Measurements from ENCODE around the gene PSMD1.

The PSMD1 gene

DNA sequence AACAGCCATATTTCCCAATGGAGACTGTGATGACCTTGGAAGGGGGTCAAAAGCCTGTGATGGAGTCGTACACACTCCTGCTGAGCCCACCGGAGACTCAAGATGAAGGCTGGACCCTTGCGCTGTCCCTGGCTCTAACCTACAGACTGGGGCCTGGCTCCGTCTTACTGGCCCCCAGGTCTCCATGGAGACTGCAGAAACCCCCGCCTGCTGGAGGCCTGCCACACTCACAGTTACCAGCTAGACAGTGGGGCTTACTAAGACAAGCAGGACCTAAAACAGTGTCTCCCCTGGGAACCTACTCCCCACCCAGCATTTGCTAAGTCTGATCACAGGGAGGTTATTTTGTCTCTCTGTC lies 9.8 kb upstream of the PSMD1 start:
- Histone ChIP-seq H3K4me1 (ENCODE audit: control insufficient read depth, insufficient read depth, low read length) (no peaks in the 10 kb centered on the region), H3K36me3 (ENCODE audit: control insufficient read depth, insufficient read depth, low read length) (no peaks in the 10 kb centered on the region), H3K27me3 (ENCODE audit: control insufficient read depth, insufficient read depth, low read length) (no peaks in the 10 kb centered on the region; the same call in 1 of the 2 replicates), H3K27ac (ENCODE audit: low read length) (no peak overlapping the region), H3K9me3 (ENCODE audit: control insufficient read depth, insufficient read depth, low read length) (no peaks in the 10 kb centered on the region), H3K4me3 (ENCODE audit: low read length) (no peak overlapping the region)
- no peak for DNase-seq (ENCODE audit: low read depth, low spot score)
- WGBS (ENCODE audit: insufficient coverage, insufficient read length): no CpG with 5 or more reads among the region's 5 CpGs

DNA sequence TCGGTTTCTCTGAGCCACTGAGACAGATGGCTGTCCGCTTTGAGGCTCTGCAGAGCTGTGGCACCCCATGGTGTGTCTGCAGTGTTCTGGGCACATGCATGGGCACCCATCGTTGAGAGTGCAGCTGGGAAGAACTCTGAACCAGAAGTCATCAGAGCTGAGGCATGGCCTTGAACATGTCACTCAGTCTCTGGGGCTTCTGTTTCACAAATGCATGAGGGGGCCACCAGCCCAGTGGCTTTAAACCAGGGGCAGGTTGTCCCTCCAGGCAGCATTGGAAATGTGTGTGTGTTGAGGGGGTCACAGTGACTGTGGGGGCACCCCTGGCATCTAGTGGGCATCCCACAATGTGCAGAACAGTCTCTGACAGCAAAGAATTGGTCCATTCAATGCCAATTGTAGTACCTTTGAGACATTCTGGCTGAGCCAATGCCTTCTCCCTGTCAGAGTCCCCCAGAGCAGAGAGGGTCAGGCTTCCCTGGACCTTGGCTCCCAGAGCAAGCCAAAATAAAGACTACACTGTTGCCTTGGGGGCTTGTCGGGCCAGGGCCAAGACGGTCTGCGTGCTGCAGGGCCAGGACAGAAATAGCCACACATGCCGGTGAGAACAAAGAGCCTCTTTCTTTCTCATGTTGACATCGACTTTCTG lies 9.3 kb upstream of the PSMD1 start:
- H3K4me1 ChIP-seq (ENCODE audit: control insufficient read depth, insufficient read depth, low read length): 0 out of 2 replicates have a peak, but pooled peaks cover 2% of the 10 kb centered on the region
- H3K36me3 ChIP-seq (ENCODE audit: control insufficient read depth, insufficient read depth, low read length): no peaks in the 10 kb centered on the region
- no peak overlapping the region for H3K27ac ChIP-seq (ENCODE audit: low read length)
- no peak for DNase-seq (ENCODE audit: low read depth, low spot score)
- H3K9me3 ChIP-seq (ENCODE audit: control insufficient read depth, insufficient read depth, low read length): no peaks in the 10 kb centered on the region
- H3K27me3 ChIP-seq (ENCODE audit: control insufficient read depth, insufficient read depth, low read length): peaks cover 2% of the 10 kb centered on the region; the same call in 1 of the 2 replicates
- WGBS (ENCODE audit: insufficient coverage, insufficient read length): no CpG with 5 or more reads among the region's 8 CpGs
- no peak overlapping the region for H3K4me3 ChIP-seq (ENCODE audit: low read length)

DNA sequence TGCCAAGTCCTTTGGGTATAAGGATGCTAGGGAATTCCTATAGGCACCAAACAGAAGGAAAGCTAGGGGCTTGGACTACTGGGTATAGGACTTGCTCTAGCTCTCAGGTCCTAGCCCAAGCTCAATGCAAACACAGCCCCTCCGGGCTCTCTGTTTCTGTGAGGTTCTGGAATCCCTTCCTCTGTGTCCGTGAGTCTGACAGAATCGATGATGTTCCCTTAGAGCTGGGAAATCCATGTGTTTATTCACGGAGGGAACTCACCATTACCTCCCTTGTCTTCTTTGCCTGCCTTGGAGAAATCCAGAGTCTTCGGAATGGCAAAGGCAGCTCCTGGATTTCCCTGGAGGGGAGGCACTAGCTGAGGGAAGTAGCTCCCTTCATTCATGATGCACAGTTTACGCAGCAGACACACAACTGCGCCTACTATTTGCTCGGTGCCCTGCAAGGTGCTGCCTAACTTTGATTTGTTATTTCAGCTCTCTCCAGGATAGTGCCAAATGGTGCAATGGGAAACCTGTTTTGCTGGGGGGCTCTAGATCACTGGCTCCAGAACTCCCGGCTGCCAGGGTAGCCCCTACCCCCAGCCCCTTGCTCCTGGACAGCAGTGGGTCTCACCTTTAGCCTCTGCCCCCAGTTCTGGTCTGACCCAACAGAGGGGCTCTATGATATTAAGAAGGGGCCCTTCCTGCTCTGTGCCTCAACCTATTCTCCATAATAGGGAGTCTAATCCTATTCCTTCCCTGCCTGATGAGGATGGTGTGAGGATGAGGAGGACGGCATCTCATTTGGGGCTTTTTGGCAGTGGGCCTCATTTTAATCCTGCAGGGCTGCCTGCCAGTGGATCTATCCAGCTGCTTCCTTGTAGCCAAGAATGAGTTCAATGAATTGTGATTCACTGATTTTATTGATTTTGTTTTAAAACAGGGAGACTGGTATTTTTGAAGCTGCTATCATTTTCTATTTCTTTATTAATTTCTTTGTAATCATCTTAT lies 8.4 kb upstream of the PSMD1 start:
- DNase-seq (ENCODE audit: low read depth, low spot score): no peak
- no peak overlapping the region for H3K4me3 ChIP-seq (ENCODE audit: low read length)
- H3K4me1 ChIP-seq (ENCODE audit: control insufficient read depth, insufficient read depth, low read length): 0 out of 2 replicates have a peak, but pooled peaks cover 3% of the 10 kb centered on the region
- no peaks in the 10 kb centered on the region for H3K9me3 ChIP-seq (ENCODE audit: control insufficient read depth, insufficient read depth, low read length)
- WGBS (ENCODE audit: insufficient coverage, insufficient read length): no CpG with 5 or more reads among the region's 10 CpGs
- H3K27ac ChIP-seq (ENCODE audit: low read length): no peak overlapping the region
- peaks cover 4% of the 10 kb centered on the region; the same call in 1 of the 2 replicates for H3K27me3 ChIP-seq (ENCODE audit: control insufficient read depth, insufficient read depth, low read length)
- H3K36me3 ChIP-seq (ENCODE audit: control insufficient read depth, insufficient read depth, low read length): no peaks in the 10 kb centered on the region

DNA sequence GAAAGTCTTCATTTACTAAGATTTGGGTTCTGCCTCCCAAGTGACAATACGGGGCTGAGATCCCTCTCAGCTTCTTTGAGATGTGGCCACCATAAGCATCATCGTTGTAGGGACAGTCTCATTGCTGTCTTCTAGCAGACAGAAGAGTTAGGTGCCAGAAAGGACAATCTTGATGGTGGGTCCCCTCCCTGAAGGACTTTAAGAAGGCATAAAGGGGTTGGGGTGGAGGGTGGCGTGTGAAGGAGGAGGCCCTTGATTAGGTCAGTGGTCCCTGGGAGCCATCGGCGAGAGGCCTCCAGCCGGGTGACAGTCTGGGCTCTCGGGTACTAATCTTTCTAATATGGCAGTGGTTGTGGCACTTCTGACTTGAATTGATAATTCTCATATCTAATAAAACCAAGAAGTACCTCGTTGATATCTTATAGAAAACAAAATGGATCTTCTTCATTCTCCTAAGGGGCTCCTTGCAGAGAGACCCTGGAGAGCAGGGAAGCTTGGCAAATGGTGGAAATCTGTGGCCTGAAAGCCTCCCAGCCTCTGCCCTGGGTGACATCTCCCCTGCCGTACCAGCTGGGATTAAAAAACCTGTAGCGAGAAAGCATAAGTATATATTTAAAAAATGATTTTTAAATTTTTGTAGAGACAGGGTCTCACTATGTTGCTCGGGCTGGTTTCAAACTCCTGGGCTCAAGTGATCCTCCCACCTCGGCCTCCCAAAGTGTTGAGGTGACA lies 7.2 kb upstream of the PSMD1 start:
- no CpG with 5 or more reads among the region's 12 CpGs for WGBS (ENCODE audit: insufficient coverage, insufficient read length)
- H3K36me3 ChIP-seq (ENCODE audit: control insufficient read depth, insufficient read depth, low read length): no peaks in the 10 kb centered on the region
- no peak overlapping the region for H3K27ac ChIP-seq (ENCODE audit: low read length)
- H3K4me1 ChIP-seq (ENCODE audit: control insufficient read depth, insufficient read depth, low read length): 0 out of 2 replicates have a peak, but pooled peaks cover 3% of the 10 kb centered on the region
- peaks cover 4% of the 10 kb centered on the region; the same call in 1 of the 2 replicates for H3K27me3 ChIP-seq (ENCODE audit: control insufficient read depth, insufficient read depth, low read length)
- no peaks in the 10 kb centered on the region for H3K9me3 ChIP-seq (ENCODE audit: control insufficient read depth, insufficient read depth, low read length)
- H3K4me3 ChIP-seq (ENCODE audit: low read length): no peak overlapping the region
- DNase-seq (ENCODE audit: low read depth, low spot score): no peak

DNA sequence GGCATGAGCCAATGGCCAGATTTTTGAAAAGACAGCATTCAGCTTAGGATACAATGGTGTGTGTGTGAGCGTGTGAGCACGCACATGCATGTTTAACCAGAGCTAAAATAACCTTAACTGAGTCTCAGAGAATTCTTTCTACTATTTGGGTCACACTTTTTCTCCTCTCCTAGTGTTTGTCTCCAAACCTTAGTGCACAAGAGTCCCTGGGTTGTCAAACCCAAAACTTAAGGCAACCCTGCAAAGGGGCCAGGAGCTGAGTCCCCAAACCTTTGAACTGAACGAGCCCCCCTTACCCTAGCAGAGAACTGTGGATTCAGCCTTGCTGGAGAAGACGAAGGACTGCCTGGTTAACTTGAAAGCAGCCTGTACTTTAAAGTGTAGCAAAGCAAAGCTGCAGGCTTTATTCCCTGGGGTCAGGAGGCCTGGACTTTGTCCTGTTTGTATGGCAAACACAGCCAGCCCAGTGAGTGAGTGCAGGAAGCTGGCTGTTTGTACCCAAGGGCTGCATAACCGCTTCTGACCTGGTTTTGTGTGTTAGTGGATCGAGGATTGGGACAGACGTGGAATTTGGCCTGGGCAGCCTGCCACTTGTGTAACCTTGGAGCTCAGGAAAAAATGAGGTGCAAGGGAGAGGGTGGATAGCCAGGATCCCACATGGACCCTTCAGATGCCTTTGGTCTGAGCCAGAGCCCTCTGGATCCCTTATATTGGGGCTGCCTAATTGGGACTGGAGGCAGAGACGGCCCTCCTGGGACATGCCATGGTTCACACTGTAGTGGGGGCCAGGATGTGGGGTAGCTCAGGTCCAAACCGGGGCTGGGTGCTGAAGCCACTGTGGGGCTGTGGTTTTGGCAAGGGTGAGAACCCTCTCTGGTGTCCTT lies 6.4 kb upstream of the PSMD1 start:
- Histone ChIP-seq H3K27me3 (ENCODE audit: control insufficient read depth, insufficient read depth, low read length) (peaks cover 4% of the 10 kb centered on the region; the same call in 1 of the 2 replicates), H3K4me1 (ENCODE audit: control insufficient read depth, insufficient read depth, low read length) (0 out of 2 replicates have a peak, but pooled peaks cover 3% of the 10 kb centered on the region), H3K27ac (ENCODE audit: low read length) (no peak overlapping the region), H3K36me3 (ENCODE audit: control insufficient read depth, insufficient read depth, low read length) (no peaks in the 10 kb centered on the region), H3K9me3 (ENCODE audit: control insufficient read depth, insufficient read depth, low read length) (no peaks in the 10 kb centered on the region), H3K4me3 (ENCODE audit: low read length) (no peak overlapping the region)
- no peak for DNase-seq (ENCODE audit: low read depth, low spot score)
- WGBS (ENCODE audit: insufficient coverage, insufficient read length): no CpG with 5 or more reads among the region's 9 CpGs

DNA sequence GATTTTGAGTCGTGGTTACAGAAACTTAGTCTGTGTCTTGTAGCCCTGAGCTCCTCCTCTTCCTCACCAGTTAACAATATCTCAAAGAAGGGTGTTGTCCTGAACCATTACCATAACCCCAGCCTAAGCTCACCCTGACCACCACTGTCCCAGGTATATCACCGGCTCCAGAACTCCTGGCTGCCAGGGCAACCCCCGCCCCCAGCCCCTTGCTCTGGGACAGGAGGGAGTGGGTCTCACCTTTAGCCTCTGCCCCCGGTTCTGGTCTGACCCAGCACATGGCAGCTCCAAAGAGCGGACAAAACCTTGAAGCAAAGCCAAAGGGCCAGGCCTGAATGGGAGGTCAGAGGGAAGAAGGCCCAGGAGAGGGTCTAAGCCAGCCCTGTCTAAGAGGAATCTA lies 5.6 kb upstream of the PSMD1 start:
- DNase-seq (ENCODE audit: low read depth, low spot score): no peak
- 0 out of 2 replicates have a peak, but pooled peaks cover 3% of the 10 kb centered on the region for H3K4me1 ChIP-seq (ENCODE audit: control insufficient read depth, insufficient read depth, low read length)
- H3K9me3 ChIP-seq (ENCODE audit: control insufficient read depth, insufficient read depth, low read length): no peaks in the 10 kb centered on the region
- H3K27ac ChIP-seq (ENCODE audit: low read length): no peak overlapping the region
- no peak overlapping the region for H3K4me3 ChIP-seq (ENCODE audit: low read length)
- no CpG with 5 or more reads among the region's 5 CpGs for WGBS (ENCODE audit: insufficient coverage, insufficient read length)
- H3K27me3 ChIP-seq (ENCODE audit: control insufficient read depth, insufficient read depth, low read length): peaks cover 4% of the 10 kb centered on the region; the same call in 1 of the 2 replicates
- no peaks in the 10 kb centered on the region for H3K36me3 ChIP-seq (ENCODE audit: control insufficient read depth, insufficient read depth, low read length)

DNA sequence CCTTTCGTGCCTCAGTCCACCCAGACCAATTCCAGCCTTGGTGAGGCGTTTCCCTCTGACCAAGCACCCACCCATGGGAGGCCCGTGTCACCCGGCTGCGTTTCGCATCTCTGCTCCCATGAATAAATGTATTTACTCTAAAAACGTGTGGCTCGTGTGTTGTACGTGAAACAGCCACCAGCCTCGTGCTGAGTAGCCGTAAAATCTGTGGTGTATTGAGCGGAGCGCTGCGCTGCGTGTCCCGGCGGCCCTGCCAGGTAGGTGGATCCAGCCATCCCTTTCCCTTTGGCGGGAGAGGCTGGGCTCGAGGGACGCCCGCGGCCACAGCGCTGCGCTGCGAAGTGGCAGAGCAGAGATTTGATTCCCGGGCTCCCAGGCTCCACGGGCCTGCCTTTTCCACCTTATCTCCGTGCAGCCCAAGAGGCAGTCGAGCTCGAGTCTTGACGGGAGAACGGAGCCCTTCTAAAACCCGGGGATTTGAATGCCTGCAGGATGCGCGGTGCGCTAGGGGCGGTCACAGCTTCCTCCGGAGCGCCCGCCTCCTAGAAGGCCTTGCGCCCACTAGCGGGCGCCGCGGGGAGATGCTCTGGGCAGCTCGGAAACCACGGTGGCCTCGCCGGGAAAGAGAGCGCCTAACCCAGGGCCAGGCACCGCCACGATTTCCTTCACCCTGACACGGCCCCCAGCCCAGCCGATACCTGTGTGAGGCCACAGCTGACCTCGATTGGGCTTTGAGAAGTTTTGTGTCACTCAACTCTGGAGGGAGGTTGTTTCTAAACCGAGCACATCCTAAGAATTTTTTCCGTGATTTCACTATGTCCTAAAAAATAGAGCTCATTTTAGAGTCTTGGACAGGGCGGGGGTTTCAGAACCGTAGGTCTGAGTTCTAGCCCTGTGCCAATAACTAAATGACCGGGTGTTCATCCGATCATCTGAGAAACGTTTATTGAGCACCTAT lies 3.9 kb upstream of the PSMD1 start:
- Histone ChIP-seq H3K27ac (ENCODE audit: low read length) (no peak overlapping the region), H3K4me1 (ENCODE audit: control insufficient read depth, insufficient read depth, low read length) (0 out of 2 replicates have a peak, but pooled peaks cover 3% of the 10 kb centered on the region), H3K27me3 (ENCODE audit: control insufficient read depth, insufficient read depth, low read length) (peaks cover 4% of the 10 kb centered on the region; the same call in 1 of the 2 replicates), H3K9me3 (ENCODE audit: control insufficient read depth, insufficient read depth, low read length) (no peaks in the 10 kb centered on the region), H3K4me3 (ENCODE audit: low read length) (peak overlapping the region; percentile 27; the same call in 1 of the 2 replicates), H3K36me3 (ENCODE audit: control insufficient read depth, insufficient read depth, low read length) (no peaks in the 10 kb centered on the region)
- no CpG with 5 or more reads among the region's 62 CpGs for WGBS (ENCODE audit: insufficient coverage, insufficient read length)
- DNase-seq (ENCODE audit: low read depth, low spot score): peak; percentile 72

DNA sequence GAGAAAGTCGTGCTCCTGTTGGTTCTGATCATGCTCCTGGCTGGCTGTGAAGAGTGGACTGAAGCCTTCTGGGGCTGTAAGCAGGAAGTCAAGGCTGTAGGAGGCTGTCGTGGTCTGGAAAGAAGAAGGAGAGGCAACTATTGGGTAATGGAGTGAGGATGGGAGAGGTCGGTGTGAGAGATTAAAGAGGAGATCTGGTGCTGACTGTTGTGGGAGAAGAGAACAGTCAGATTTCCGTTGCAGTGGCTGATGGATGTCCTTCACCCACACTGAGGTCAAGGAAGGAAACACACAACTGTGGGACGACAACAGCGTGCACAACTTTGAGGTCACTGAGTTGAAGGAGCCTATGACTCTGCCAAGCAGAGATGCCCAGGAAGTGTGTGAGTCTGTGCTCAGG lies 2.8 kb upstream of the PSMD1 start:
- Histone ChIP-seq H3K36me3 (ENCODE audit: control insufficient read depth, insufficient read depth, low read length) (no peaks in the 10 kb centered on the region), H3K27me3 (ENCODE audit: control insufficient read depth, insufficient read depth, low read length) (peaks cover 4% of the 10 kb centered on the region; the same call in 1 of the 2 replicates), H3K9me3 (ENCODE audit: control insufficient read depth, insufficient read depth, low read length) (no peaks in the 10 kb centered on the region), H3K4me3 (ENCODE audit: low read length) (no peak overlapping the region), H3K27ac (ENCODE audit: low read length) (no peak overlapping the region), H3K4me1 (ENCODE audit: control insufficient read depth, insufficient read depth, low read length) (0 out of 2 replicates have a peak, but pooled peaks cover 3% of the 10 kb centered on the region)
- DNase-seq (ENCODE audit: low read depth, low spot score): no peak
- 100% methylated on average over 1 of the region's 6 CpGs for WGBS (ENCODE audit: insufficient coverage, insufficient read length)

DNA sequence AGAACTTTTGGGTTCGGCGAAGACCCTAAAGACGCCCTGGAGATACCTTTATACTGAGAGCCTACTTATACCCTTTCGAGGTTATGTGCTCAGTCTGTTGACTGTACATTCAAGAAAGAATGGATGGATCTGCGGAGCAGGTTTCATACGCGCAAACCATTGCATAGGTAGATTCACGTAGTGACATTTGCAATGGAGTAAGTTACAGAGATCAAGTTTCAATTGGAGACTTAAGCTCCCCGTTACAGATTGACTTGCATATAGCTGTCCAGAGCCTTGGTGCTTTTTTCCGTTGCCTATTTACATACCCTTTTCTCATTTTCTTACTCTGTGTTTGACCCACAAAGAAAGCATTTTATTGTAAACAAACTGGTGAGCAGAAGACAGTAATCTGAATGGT lies 923 bp downstream of the PSMD1 start:
- DNase-seq (ENCODE audit: low read depth, low spot score): no peak
- whole genome bisulfite sequencing (ENCODE audit: insufficient coverage, insufficient read length): no CpG with 5 or more reads among the region's 10 CpGs
- Histone ChIP-seq H3K9me3 (ENCODE audit: control insufficient read depth, insufficient read depth, low read length) (no peaks in the 10 kb centered on the region), H3K36me3 (ENCODE audit: control insufficient read depth, insufficient read depth, low read length) (no peaks in the 10 kb centered on the region; the same call in 1 of the 2 replicates), H3K4me1 (ENCODE audit: control insufficient read depth, insufficient read depth, low read length) (no peaks in the 10 kb centered on the region), H3K27me3 (ENCODE audit: control insufficient read depth, insufficient read depth, low read length) (no peaks in the 10 kb centered on the region), H3K27ac (ENCODE audit: low read length) (no peak overlapping the region), H3K4me3 (ENCODE audit: low read length) (peak overlapping the region; percentile 82; the same call in 1 of the 2 replicates)
